Measurements from ENCODE around the gene OTUD5.

The OTUD5 gene

DNA sequence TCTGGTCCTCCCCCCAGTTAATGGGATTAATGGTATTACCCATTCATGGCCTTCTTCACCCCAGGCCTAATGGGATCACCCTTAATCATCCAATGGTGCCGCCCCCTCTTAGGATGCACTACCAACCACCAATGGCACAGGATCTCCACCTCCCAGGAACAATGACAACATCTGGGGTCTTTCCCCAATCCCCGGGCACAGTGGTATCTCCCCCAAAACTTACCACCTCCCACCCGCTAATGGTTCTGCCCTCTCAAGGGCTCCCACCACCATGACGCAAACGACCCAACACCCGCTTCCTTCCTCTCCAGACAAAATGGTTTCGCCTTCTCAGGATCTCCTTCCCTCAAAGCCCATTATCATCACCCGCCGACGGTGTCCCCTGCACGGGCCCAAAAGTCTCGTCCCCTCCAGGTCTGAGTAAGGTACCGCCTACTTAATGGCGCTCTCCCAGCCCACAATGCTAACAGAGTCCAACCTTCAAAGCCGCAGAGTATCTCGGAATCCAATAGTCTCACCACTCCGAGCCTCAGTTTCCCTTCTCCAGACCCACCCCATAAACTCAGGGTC, 44.2 kb upstream of the OTUD5 start:
- TF ChIP-seq, protein P1, sequence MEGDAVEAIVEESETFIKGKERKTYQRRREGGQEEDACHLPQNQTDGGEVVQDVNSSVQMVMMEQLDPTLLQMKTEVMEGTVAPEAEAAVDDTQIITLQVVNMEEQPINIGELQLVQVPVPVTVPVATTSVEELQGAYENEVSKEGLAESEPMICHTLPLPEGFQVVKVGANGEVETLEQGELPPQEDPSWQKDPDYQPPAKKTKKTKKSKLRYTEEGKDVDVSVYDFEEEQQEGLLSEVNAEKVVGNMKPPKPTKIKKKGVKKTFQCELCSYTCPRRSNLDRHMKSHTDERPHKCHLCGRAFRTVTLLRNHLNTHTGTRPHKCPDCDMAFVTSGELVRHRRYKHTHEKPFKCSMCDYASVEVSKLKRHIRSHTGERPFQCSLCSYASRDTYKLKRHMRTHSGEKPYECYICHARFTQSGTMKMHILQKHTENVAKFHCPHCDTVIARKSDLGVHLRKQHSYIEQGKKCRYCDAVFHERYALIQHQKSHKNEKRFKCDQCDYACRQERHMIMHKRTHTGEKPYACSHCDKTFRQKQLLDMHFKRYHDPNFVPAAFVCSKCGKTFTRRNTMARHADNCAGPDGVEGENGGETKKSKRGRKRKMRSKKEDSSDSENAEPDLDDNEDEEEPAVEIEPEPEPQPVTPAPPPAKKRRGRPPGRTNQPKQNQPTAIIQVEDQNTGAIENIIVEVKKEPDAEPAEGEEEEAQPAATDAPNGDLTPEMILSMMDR (IDR thresholded peaks at IDR 0.05; ENCODE audit: low read length): no peak
- TF ChIP-seq EZH2 (optimal IDR thresholded peaks at IDR 0.05; ENCODE audit: low read depth, low read length) (no peak), EZH2phosphoT487 (IDR thresholded peaks at IDR 0.05; ENCODE audit: low read length) (no peak)
- H3K9me3 ChIP-seq (replicated peaks; ENCODE audit: insufficient read depth, low read length): no peaks in the 10 kb centered on the region
- H3K9me2 ChIP-seq (replicated peaks; ENCODE audit: insufficient read depth, low read length): no peaks in the 10 kb centered on the region
- H4K20me1 ChIP-seq (ENCODE audit: insufficient read depth, low read length): no peaks in the 10 kb centered on the region
- H3K4me2 ChIP-seq (ENCODE audit: low read depth, low read length): peak overlapping the region; percentile 55
- no peaks in the 10 kb centered on the region for H3F3A ChIP-seq (ENCODE audit: insufficient read depth, low read length)
- H2AFZ ChIP-seq (ENCODE audit: low read length): peak overlapping the region; percentile 51
- H3K4me1 ChIP-seq (ENCODE audit: low read length): no peaks in the 10 kb centered on the region
- no peaks in the 10 kb centered on the region for H3K36me3 ChIP-seq (replicated peaks; ENCODE audit: insufficient read depth, low read length)
- no peaks in the 10 kb centered on the region for H3K27me3 ChIP-seq (replicated peaks; ENCODE audit: insufficient read depth, low read length)
- peak; percentile 19 for DNase-seq
- H3K9ac ChIP-seq (ENCODE audit: low read length): peak overlapping the region; percentile 85
- H3K79me2 ChIP-seq (ENCODE audit: low read length): peaks cover 16% of the 10 kb centered on the region
- peak overlapping the region; percentile 82 for H3K4me3 ChIP-seq (ENCODE audit: low read length)
- H3K27ac ChIP-seq (ENCODE audit: low read length): peak overlapping the region; percentile 87

DNA sequence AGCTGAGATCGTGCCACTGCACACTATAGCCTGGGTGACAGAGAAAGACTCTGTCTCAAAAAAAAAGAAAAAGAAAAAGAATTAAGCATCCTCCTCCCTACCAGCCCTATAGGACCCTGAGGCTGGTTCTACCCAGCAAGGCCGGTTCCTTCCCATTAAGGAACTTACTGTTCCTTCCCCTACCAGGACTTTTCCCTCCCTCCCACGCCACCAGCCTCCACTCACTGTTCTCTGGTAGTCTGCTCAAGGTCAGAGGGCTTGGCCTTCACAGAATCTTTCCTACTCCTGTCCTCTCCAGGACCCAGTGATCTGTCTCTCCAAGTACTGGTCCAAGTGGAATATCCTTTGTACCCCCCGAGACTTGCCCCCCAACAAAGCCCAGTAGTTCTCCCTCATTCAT, 43.2 kb upstream of the OTUD5 start:
- TF ChIP-seq, protein P1 (IDR thresholded peaks at IDR 0.05; ENCODE audit: low read length): no peak
- no peak for TF ChIP-seq EZH2phosphoT487 (IDR thresholded peaks at IDR 0.05; ENCODE audit: low read length)
- TF ChIP-seq EZH2 (optimal IDR thresholded peaks at IDR 0.05; ENCODE audit: low read depth, low read length): no peak
- Histone ChIP-seq H3K4me1 (ENCODE audit: low read length) (no peaks in the 10 kb centered on the region), H3K27ac (ENCODE audit: low read length) (no peak overlapping the region), H3K79me2 (ENCODE audit: low read length) (peaks cover 16% of the 10 kb centered on the region), H3K36me3 (replicated peaks; ENCODE audit: insufficient read depth, low read length) (no peaks in the 10 kb centered on the region), H3F3A (ENCODE audit: insufficient read depth, low read length) (no peaks in the 10 kb centered on the region), H4K20me1 (ENCODE audit: insufficient read depth, low read length) (no peaks in the 10 kb centered on the region), H3K27me3 (replicated peaks; ENCODE audit: insufficient read depth, low read length) (no peaks in the 10 kb centered on the region), H3K9me3 (replicated peaks; ENCODE audit: insufficient read depth, low read length) (no peaks in the 10 kb centered on the region), H3K4me3 (ENCODE audit: low read length) (no peak overlapping the region), H3K9ac (ENCODE audit: low read length) (no peak overlapping the region), H3K9me2 (replicated peaks; ENCODE audit: insufficient read depth, low read length) (no peaks in the 10 kb centered on the region), H2AFZ (ENCODE audit: low read length) (no peak overlapping the region), H3K4me2 (ENCODE audit: low read depth, low read length) (no peak overlapping the region; the same call in 1 of the 2 replicates)
- DNase-seq: no peak

DNA sequence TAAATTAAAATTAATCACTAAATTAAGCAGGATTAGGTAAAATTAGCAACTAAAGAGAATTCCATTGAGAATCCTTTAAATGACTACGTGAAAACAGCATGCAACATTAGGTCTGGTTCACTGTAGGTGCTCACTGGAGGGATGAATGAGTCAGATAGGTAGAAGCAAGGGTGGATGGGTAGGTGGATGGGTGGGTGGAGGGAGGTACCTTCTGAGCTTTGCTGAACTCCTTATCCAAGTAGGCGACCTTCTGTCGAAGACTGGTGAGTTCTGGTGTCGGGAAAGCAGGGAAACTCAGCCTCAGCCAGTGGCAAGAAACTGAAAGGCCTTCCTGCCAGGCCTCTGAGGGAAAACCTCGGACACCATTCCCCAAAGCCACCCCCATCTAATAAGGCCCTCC, 41.6 kb upstream of the OTUD5 start:
- H3K9ac ChIP-seq (ENCODE audit: low read length): no peak overlapping the region
- no peak overlapping the region for H3K4me2 ChIP-seq (ENCODE audit: low read depth, low read length)
- H3K9me2 ChIP-seq (replicated peaks; ENCODE audit: insufficient read depth, low read length): no peaks in the 10 kb centered on the region
- no peaks in the 10 kb centered on the region for H3F3A ChIP-seq (ENCODE audit: insufficient read depth, low read length)
- H4K20me1 ChIP-seq (ENCODE audit: insufficient read depth, low read length): no peaks in the 10 kb centered on the region
- H3K4me1 ChIP-seq (ENCODE audit: low read length): no peaks in the 10 kb centered on the region
- H3K4me3 ChIP-seq (ENCODE audit: low read length): no peak overlapping the region
- no peak overlapping the region for H2AFZ ChIP-seq (ENCODE audit: low read length)
- no peak for DNase-seq
- no peak overlapping the region for H3K27ac ChIP-seq (ENCODE audit: low read length)
- peaks cover 16% of the 10 kb centered on the region for H3K79me2 ChIP-seq (ENCODE audit: low read length)
- TF ChIP-seq, protein P1 (IDR thresholded peaks at IDR 0.05; ENCODE audit: low read length): no peak
- TF ChIP-seq EZH2phosphoT487 (IDR thresholded peaks at IDR 0.05; ENCODE audit: low read length) (no peak), EZH2 (optimal IDR thresholded peaks at IDR 0.05; ENCODE audit: low read depth, low read length) (no peak)
- H3K9me3 ChIP-seq (replicated peaks; ENCODE audit: insufficient read depth, low read length): no peaks in the 10 kb centered on the region
- H3K36me3 ChIP-seq (replicated peaks; ENCODE audit: insufficient read depth, low read length): no peaks in the 10 kb centered on the region
- no peaks in the 10 kb centered on the region for H3K27me3 ChIP-seq (replicated peaks; ENCODE audit: insufficient read depth, low read length)

All from MM.1S (cell line).